Loucy (cell line): ENCODE results near the gene KLRK1.
"Not testable (repeated sequence)": the region's sequence is repeated elsewhere in the genome, so short reads cannot be mapped to it uniquely, and the experiment has no call there.

Source experiments
- EZH2phosphoT487 ChIP-seq: fragments of 200-600 bp; IDR thresholded peaks from 2 replicates; pipeline ENCODE4 v1.6.1; 2018; ENCODE audit warnings: antibody characterized with exemption, mild to moderate bottlenecking, moderate library complexity, borderline replicate concordance
- TF ChIP-seq, protein P1 (sequence below): fragments of 200-600 bp; sonication (generic); conservative IDR thresholded peaks from 2 replicates; pipeline ENCODE4 v1.5.1; 2014; ENCODE audit warnings: mild to moderate bottlenecking, antibody characterized with exemption, low read length

DNA sequence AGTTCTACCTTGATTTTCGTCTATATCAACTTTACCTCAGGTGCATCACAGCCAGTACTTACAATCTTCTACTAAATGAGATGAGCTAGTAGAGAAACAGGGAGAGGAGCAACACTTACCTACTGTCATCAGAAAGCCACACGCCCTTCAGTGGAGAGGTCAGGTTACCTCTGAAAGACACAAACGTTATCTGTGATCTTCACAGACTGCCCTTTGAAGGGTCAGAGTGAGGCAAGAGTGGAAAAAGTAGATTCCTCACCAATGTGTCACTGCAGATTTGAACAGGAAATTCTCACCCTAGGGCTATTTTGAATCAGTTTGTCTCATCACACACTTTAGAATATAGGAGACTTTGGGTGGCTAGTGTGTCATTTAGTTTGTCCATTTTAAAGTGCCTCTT, 32.3 kb upstream of the KLRK1 start:
- TF ChIP-seq, protein P1, sequence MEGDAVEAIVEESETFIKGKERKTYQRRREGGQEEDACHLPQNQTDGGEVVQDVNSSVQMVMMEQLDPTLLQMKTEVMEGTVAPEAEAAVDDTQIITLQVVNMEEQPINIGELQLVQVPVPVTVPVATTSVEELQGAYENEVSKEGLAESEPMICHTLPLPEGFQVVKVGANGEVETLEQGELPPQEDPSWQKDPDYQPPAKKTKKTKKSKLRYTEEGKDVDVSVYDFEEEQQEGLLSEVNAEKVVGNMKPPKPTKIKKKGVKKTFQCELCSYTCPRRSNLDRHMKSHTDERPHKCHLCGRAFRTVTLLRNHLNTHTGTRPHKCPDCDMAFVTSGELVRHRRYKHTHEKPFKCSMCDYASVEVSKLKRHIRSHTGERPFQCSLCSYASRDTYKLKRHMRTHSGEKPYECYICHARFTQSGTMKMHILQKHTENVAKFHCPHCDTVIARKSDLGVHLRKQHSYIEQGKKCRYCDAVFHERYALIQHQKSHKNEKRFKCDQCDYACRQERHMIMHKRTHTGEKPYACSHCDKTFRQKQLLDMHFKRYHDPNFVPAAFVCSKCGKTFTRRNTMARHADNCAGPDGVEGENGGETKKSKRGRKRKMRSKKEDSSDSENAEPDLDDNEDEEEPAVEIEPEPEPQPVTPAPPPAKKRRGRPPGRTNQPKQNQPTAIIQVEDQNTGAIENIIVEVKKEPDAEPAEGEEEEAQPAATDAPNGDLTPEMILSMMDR, result not testable (repeated sequence)
- not testable (repeated sequence) for TF ChIP-seq EZH2phosphoT487
